NCI-H2107 treated with DMSO at 0.1 percent for 48 hours (cell line): ENCODE data around the gene MAEA.

Source experiments
- DNase-seq: peaks from one replicate; lab custom pipeline; 2025; ENCODE audit not compliant: unreplicated experiment; lab: John Stamatoyannopoulos, UW

Gene MAEA

GRCh38 chr4:1249731-1250526 is 39.8 kb upstream of the MAEA start:
- no peak for DNase-seq

- no peak for DNase-seq
Measured at GRCh38 chr4:1250527-1250812, 39.2 kb upstream of the MAEA start.

DNA sequence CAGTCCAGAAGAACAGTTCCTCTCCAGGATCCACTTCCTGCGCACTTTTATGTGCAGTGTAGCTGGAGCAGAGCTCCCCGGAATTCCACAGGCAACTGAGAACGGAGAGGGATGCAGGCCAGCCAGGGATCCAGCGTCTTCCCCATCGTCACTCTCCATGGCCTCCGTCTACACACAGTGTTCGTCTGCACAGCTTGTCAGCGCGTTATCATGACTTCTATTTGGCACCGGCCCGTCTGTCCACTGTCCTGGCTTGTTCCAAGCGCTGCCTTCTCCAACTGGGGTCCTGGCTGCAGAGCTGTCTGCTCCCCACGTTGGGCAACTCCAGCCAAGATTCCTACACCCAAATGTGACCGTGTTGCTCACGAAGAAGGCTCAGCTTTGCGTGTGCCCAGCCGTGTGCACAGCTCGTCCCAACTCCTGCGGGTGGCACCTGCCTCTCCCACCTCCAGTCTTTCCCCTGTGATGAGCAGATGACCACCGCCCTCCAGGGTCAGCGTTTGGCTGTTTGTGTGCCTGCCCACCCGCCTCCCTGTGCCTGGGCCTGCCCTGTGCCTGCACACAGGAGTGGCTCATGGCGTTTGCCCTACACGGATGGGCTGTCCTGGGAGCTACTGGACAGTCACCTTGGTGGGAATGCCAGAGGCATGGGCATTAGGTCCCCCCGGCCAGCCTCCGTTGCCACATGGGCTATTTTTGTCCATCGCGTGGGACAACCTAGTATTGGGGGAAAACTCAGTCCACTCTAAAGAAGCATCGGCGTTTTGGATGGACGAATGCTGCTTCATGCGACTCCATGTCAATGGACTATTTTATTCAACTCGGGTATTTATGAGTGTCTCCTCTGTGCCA is 38.5 kb upstream of the MAEA start:
- DNase-seq: no peak

GRCh38 chr4:1251773-1252066 is 38.0 kb upstream of the MAEA start:
- no peak for DNase-seq

DNA sequence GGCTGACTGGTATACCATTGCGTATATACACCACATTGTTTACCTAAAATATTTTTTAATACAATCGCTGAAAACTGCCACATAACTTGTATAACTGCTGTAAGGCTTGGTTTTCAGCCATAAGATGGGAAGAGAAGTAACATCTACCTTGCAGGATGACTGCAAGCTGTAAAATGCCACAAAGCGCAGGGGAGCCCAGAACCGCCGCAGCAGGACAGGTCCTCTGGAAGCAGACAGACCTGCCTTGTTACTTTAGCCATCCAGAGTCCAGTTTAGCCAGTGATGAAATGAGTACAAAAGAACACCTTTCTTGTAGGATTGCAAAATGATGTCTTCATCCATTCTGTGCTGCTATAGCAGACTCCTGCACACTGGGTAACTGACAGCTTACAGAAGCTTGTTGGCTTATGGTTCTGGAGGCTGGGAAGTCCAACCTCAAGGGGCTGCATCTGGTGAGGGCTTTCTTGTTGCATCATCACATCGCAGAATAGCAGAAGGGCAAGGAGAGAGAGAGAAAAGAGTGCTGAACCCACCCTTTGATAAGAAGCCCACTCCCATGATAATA is 36.7 kb upstream of the MAEA start:
- DNase-seq: no peak

GRCh38 chr4:1253831-1254230 is 35.9 kb upstream of the MAEA start:
- no peak for DNase-seq

- DNase-seq: no peak
Measured at GRCh38 chr4:1255151-1255550, 34.5 kb upstream of the MAEA start.

DNA sequence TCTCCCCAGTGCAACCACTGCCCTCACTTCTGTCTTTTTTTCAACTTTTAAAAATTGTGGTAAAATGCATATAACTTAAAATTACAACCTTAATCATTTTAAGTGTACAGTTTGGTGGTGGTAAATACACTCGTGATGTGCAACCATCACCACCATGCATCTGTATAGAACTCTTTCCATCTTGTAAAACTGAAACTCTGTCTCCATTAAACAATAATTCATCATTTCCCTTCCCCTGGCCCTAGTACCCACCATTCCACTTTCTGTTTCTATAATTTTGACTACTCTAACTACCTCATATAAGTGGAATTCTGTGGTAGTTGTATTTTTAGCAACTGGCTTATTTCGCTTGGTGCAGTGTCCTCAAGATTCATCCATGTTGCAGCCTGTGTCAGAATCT is 34.0 kb upstream of the MAEA start:
- no peak for DNase-seq

DNA sequence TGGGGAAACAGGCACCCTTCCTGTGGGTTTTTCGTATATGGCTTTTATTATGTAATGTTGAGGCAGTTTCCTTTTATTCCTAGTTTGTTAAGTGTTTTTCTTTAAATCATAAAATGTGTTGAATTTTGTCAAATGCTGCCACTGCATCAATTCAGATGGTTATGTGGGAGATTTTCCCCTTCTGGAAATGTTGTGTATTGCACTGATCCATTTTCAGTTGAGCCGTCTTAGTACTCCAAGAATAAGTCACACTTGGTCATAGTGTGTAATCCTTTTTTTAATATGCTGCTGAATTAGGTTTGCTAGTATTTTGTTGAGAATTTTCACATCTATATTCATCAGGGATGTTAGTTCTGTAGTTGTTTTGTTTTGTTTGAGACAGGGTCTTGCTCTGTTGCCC is 31.2 kb upstream of the MAEA start:
- DNase-seq: no peak

GRCh38 chr4:1259966-1260365 is 29.7 kb upstream of the MAEA start:
- no peak for DNase-seq

GRCh38 chr4:1260418-1261106 is 29.1 kb upstream of the MAEA start:
- DNase-seq: no peak

GRCh38 chr4:1261107-1261928 is 28.4 kb upstream of the MAEA start:
- no peak for DNase-seq

GRCh38 chr4:1264942-1265341 is 24.7 kb upstream of the MAEA start:
- no peak for DNase-seq

DNA sequence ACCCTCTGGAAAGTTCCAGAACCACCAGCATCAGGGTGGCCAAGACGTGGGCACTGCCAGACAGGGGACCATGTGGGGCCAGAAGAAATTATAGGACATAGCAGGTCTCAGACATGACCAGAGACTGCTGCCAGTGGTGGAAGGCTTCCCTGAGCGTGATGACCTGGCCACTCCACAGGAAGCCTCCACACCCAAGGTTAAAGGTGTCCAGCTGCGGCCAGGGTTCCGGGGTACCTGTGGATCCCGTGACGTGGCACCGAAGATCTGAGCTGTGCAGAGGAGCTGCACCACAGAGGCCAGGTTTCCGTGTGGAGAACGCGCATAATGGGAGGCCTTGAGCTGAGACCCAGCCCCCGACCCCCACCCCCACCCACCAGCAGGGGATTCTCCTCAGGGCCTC is 24.3 kb upstream of the MAEA start:
- no peak for DNase-seq

DNA sequence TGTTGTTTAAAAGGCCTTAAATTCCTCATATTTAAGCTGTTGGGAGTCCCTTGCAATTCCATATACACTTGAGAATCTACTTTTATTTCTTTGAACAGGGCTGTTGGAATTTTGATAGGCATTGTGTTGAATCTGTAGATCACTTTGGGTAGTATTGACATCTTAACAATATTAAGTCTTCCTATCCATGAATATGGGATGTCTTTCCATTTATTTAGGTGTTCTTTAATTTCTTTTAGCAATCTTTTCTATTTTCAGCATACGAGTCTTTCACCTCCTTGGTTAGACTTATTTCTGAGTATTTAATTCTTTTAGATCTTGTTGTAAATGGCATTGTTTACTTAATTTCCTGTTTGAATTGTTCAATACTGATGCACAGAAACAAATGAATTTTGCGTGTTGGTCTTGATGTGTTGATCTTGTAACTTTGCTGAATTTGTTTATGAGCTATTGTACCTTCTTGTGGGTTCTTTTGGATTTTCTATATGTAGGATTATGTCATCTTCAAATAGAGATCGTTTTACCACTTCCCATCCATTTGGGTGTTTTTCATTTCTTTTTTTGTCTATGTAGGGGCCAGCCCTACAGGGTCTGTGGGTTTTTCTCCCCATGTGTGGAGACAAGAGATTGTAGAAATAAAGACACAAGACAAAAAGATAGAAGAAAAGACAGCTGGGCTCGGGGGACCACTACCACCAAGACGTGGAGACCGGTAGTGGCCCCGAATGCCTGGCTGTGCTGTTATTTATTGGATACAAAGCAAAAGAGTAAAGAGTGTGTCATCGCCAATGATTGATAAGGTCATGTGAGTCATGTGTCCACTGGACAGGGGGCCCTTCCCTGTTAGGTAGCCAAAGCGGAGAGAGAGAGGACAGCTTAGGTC is 22.6 kb upstream of the MAEA start:
- DNase-seq: no peak

DNA sequence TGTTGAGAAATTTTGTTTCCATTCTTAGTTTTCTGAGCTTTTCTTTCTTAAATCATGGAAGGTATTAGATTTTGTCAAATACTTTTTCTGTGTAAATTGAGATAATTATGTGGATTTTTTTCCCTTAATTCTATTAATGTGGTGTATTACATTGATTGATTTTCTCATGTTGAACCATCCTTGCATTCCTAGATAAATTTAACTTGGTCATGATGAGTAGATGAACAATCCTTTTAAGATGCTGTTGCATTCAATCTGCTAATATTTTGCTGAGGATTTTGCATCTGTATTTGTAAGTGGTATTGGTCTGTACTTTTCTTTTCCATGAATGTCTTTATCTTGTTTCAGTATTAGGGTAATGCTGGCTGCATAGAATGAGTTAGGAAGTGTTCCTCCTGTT is 20.5 kb upstream of the MAEA start:
- no peak for DNase-seq

DNA sequence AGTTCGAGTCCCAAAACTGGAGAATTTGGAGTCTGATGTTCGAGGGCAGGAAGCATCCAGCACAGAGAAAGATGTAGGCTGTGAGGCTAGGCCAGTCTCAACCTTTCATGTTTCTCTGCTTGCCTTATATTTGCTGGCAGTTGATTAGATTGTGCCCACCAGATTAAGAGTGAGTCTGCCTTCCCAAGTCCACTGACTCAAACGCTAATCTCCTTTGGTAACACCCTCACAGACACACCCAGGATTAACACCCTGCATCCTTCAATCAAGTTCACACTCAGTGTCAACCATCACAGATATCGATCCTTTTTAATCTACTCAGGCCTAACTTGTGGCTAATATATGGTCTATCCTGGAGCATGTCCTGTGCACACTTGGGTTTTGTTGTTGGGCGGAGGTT is 18.0 kb upstream of the MAEA start:
- DNase-seq: no peak

DNA sequence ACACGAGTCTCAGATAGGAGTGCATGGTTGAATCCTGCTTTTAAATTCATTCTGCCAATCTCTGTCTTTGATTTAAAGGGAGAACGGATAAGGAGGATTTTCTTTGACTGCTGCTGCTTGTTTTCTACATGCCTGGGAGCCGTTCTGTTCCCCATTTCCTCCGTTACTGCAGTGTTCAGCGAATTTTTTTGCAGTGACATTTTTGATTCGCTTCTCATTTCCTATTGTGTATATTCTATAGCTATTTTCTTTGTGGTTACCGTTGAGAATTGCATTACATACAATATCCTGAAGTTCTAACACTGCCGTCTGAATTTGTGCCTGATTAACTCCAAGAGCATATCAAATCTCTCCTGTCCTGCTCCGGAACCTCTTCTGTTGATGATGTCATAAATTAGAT is 14.8 kb upstream of the MAEA start:
- DNase-seq: no peak

GRCh38 chr4:1276984-1277383 is 12.7 kb upstream of the MAEA start:
- no peak for DNase-seq
